ENCODE results near the gene KCNJ6. TPM values are rescaled to one million over a fixed set of nuclear protein-coding genes. Genes with fewer than 3 reads are reported as not detected.

The KCNJ6 gene
- total RNA-seq, 2 donors from 2014 or later: 0.33 TPM; not detected in 1

- TF ChIP-seq CTCF (conservative IDR thresholded peaks at IDR 0.05): no peak
Measured at GRCh38 chr21:37605006-37605405, 311.3 kb downstream of the KCNJ6 start.

GRCh38 chr21:37603129-37603528 is 313.1 kb downstream of the KCNJ6 start:
- TF ChIP-seq CTCF (conservative IDR thresholded peaks at IDR 0.05): no peak
- WGBS, 2 experiments (ENCODE audit: insufficient coverage in 1 of 2, insufficient read length in 1 of 2): 93 to 100% methylated on average over 1 to 2 of the region's 2 CpGs

More at GRCh38 chr21:37605006-37605405, 311.3 kb downstream of the KCNJ6 start:
- no peak overlapping the region for H3K27ac ChIP-seq (ENCODE audit: low read depth, low read length)
- peaks cover 11% of the 10 kb centered on the region for H3K4me1 Mint-ChIP-seq
- H3K27ac Mint-ChIP-seq: no peak overlapping the region
- DNase-seq: no peak
- no peak overlapping the region for H3K4me3 Mint-ChIP-seq
- no peaks in the 10 kb centered on the region for H3K27me3 Mint-ChIP-seq (ENCODE audit: insufficient read depth)
- no peak overlapping the region for H3K9ac ChIP-seq (ENCODE audit: extremely low read depth, low read length, poor library complexity, severe bottlenecking)
- peaks cover 8% of the 10 kb centered on the region for H3K4me1 ChIP-seq (ENCODE audit: control insufficient read depth, insufficient read depth, low read length)
- H3K4me3 ChIP-seq (ENCODE audit: low read length): no peak overlapping the region
- H3K36me3 ChIP-seq (ENCODE audit: control insufficient read depth, insufficient read depth, low read length): no peaks in the 10 kb centered on the region
- peaks cover 2% of the 10 kb centered on the region for H3K9me3 Mint-ChIP-seq
- no peaks in the 10 kb centered on the region for H3K27me3 ChIP-seq (ENCODE audit: control insufficient read depth, insufficient read depth, low read length, poor library complexity, severe bottlenecking)
- H3K9me3 ChIP-seq (ENCODE audit: control insufficient read depth, low read length): peaks cover 6% of the 10 kb centered on the region
- peaks cover 7% of the 10 kb centered on the region for H3K36me3 Mint-ChIP-seq (ENCODE audit: low read depth)

GRCh38 chr21:37601915-37602314 is 314.3 kb downstream of the KCNJ6 start:
- Histone ChIP-seq H3K27ac (ENCODE audit: low read depth, low read length) (no peak overlapping the region), H3K27me3 (ENCODE audit: control insufficient read depth, insufficient read depth, low read length, poor library complexity, severe bottlenecking) (no peaks in the 10 kb centered on the region), H3K9ac (ENCODE audit: extremely low read depth, low read length, poor library complexity, severe bottlenecking) (no peak overlapping the region), H3K9me3 (ENCODE audit: control insufficient read depth, low read length) (peaks cover 35% of the 10 kb centered on the region), H3K36me3 (ENCODE audit: control insufficient read depth, insufficient read depth, low read length) (no peaks in the 10 kb centered on the region), H3K4me3 (ENCODE audit: low read length) (no peak overlapping the region), H3K4me1 (ENCODE audit: control insufficient read depth, insufficient read depth, low read length) (peaks cover 16% of the 10 kb centered on the region)
- H3K4me1 Mint-ChIP-seq: peaks cover 12% of the 10 kb centered on the region
- no peak for TF ChIP-seq CTCF (conservative IDR thresholded peaks at IDR 0.05)
- DNase-seq: no peak
- H3K27me3 Mint-ChIP-seq (ENCODE audit: insufficient read depth): no peaks in the 10 kb centered on the region
- peaks cover 23% of the 10 kb centered on the region for H3K9me3 Mint-ChIP-seq
- no peak overlapping the region for H3K4me3 Mint-ChIP-seq
- H3K27ac Mint-ChIP-seq: no peak overlapping the region
- H3K36me3 Mint-ChIP-seq (ENCODE audit: low read depth): peaks cover 26% of the 10 kb centered on the region
- 93 to 100% methylated on average over 3 to 5 of the region's 5 CpGs for WGBS, 2 experiments (ENCODE audit: insufficient coverage in 1 of 2, insufficient read length in 1 of 2)

More at GRCh38 chr21:37603129-37603528, 313.1 kb downstream of the KCNJ6 start:
- Mint-ChIP-seq H3K27ac (no peak overlapping the region), H3K4me1 (peaks cover 12% of the 10 kb centered on the region), H3K9me3 (peaks cover 11% of the 10 kb centered on the region), H3K4me3 (no peak overlapping the region), H3K27me3 (ENCODE audit: insufficient read depth) (no peaks in the 10 kb centered on the region), H3K36me3 (ENCODE audit: low read depth) (peaks cover 16% of the 10 kb centered on the region)
- H3K9me3 ChIP-seq (ENCODE audit: control insufficient read depth, low read length): peaks cover 23% of the 10 kb centered on the region
- peaks cover 16% of the 10 kb centered on the region for H3K4me1 ChIP-seq (ENCODE audit: control insufficient read depth, insufficient read depth, low read length)
- no peaks in the 10 kb centered on the region for H3K36me3 ChIP-seq (ENCODE audit: control insufficient read depth, insufficient read depth, low read length)
- no peak overlapping the region for H3K27ac ChIP-seq (ENCODE audit: low read depth, low read length)
- H3K9ac ChIP-seq (ENCODE audit: extremely low read depth, low read length, poor library complexity, severe bottlenecking): no peak overlapping the region
- no peak for DNase-seq
- H3K4me3 ChIP-seq (ENCODE audit: low read length): no peak overlapping the region
- no peaks in the 10 kb centered on the region for H3K27me3 ChIP-seq (ENCODE audit: control insufficient read depth, insufficient read depth, low read length, poor library complexity, severe bottlenecking)
